Neural cell (in vitro differentiated cells): Measurements from ENCODE around the gene FABP6.

Experiments
- CTCF ChIP-seq: fragments of 450-650 bp; IDR thresholded peaks from 2 replicates; pipeline ENCODE4 v1.5.1; 2014; ENCODE audit warnings: antibody characterized with exemption, mild to moderate bottlenecking, moderate library complexity; ENCODE audit not compliant: poor library complexity, severe bottlenecking
- EZH2 ChIP-seq: fragments of 200-600, 300-800 bp; shearing (Covaris generic), sonication (generic); IDR thresholded peaks from 2 replicates; pipeline ENCODE4 v1.6.1; 2014; ENCODE audit warnings: antibody characterized with exemption, low read length, borderline replicate concordance, mild to moderate bottlenecking; ENCODE audit not compliant: insufficient read depth, poor library complexity, severe bottlenecking
- MXI1 ChIP-seq: fragments of 450-650 bp; conservative IDR thresholded peaks from 2 replicates; pipeline ENCODE4 v1.6.1; 2014; ENCODE audit warnings: antibody characterized with exemption, mild to moderate bottlenecking; ENCODE audit not compliant: poor library complexity, severe bottlenecking
- SMC3 ChIP-seq: fragments of 450-650 bp; conservative IDR thresholded peaks from 2 replicates; pipeline ENCODE4 v1.6.1; 2014; ENCODE audit warnings: antibody characterized with exemption, mild to moderate bottlenecking, moderate library complexity; ENCODE audit not compliant: poor library complexity

GRCh38 chr5:160180931-160181330 is 48.4 kb upstream of the FABP6 start:
- TF ChIP-seq CTCF (no peak), MXI1 (no peak), EZH2 (no peak), SMC3 (no peak)
